Measurements from ENCODE around the gene MYLIP. TPM values are rescaled to one million over a fixed set of nuclear protein-coding genes. Genes with fewer than 3 reads are reported as not detected.

MYLIP gene
- polyA plus RNA-seq, 4 donors = 45.2 to 50.8 (median 48.9) TPM

Other genes with a start within 250 kb of the MYLIP start
- gene GMPR, start 109.5 kb downstream of the MYLIP start, polyA plus RNA-seq (ENCODE audit: insufficient read length in 4 of 4) = 10 to 100 TPM; 12.2 to 15.0 (median 14.0) TPM

Data from left renal cortex interstitium (tissue), 4 donors.